ENCODE results near the gene PFKP.

PFKP gene

GRCh38 chr10:3067118-3067858 lies at the start of gene PFKP:
Gene PFKP, plus strand, starts transcription at chr10:3067548. Its CDS starts 48 bp downstream, at chr10:3067596.
- DNase-seq (ENCODE audit: low read depth in 2 of 2) = peak; percentile 15 to 63

- DNase-seq (ENCODE audit: low read depth in 2 of 2) = no peak
Observed at GRCh38 chr10:3018247-3018646, 49.1 kb upstream of the PFKP start.

GRCh38 chr10:3020311-3020710 lies 47.0 kb upstream of the PFKP start:
- DNase-seq (ENCODE audit: low read depth in 2 of 2) = no peak

GRCh38 chr10:3020881-3021280 lies 46.5 kb upstream of the PFKP start:
- no peak for DNase-seq (ENCODE audit: low read depth in 2 of 2)

- DNase-seq (ENCODE audit: low read depth in 2 of 2) = no peak
Observed at GRCh38 chr10:3022027-3022426, 45.3 kb upstream of the PFKP start.

GRCh38 chr10:3023892-3024291 lies 43.5 kb upstream of the PFKP start:
- no peak for DNase-seq (ENCODE audit: low read depth in 2 of 2)

- DNase-seq (ENCODE audit: low read depth in 2 of 2) = no peak
Observed at GRCh38 chr10:3025026-3025683, 42.2 kb upstream of the PFKP start.

- no peak for DNase-seq (ENCODE audit: low read depth in 2 of 2)
Observed at GRCh38 chr10:3027866-3028265, 39.5 kb upstream of the PFKP start.

- no peak for DNase-seq (ENCODE audit: low read depth in 2 of 2)
Observed at GRCh38 chr10:3028441-3028840, 38.9 kb upstream of the PFKP start.

GRCh38 chr10:3030765-3031164 lies 36.6 kb upstream of the PFKP start:
- no peak for DNase-seq (ENCODE audit: low read depth in 2 of 2)

- no peak for DNase-seq (ENCODE audit: low read depth in 2 of 2)
Observed at GRCh38 chr10:3031490-3031889, 35.9 kb upstream of the PFKP start.

- no peak for DNase-seq (ENCODE audit: low read depth in 2 of 2)
Observed at GRCh38 chr10:3033925-3034324, 33.4 kb upstream of the PFKP start.

- DNase-seq (ENCODE audit: low read depth in 2 of 2) = no peak
Observed at GRCh38 chr10:3034616-3035015, 32.7 kb upstream of the PFKP start.

GRCh38 chr10:3036155-3037021 lies 31.0 kb upstream of the PFKP start:
- DNase-seq (ENCODE audit: low read depth in 2 of 2) = no peak

- no peak for DNase-seq (ENCODE audit: low read depth in 2 of 2)
Observed at GRCh38 chr10:3037182-3037581, 30.2 kb upstream of the PFKP start.

- no peak for DNase-seq (ENCODE audit: low read depth in 2 of 2)
Observed at GRCh38 chr10:3040069-3040468, 27.3 kb upstream of the PFKP start.

GRCh38 chr10:3042589-3042988 lies 24.8 kb upstream of the PFKP start:
- no peak for DNase-seq (ENCODE audit: low read depth in 2 of 2)

GRCh38 chr10:3043512-3044368 lies 23.6 kb upstream of the PFKP start:
- peak in 1 of 2 donors; percentile 35 for DNase-seq (ENCODE audit: low read depth in 2 of 2)

GRCh38 chr10:3045471-3046209 lies 21.7 kb upstream of the PFKP start:
- DNase-seq (ENCODE audit: low read depth in 2 of 2) = no peak

GRCh38 chr10:3046210-3046779 lies 21.1 kb upstream of the PFKP start:
- DNase-seq (ENCODE audit: low read depth in 2 of 2) = no peak

Measured in stimulated activated CD4-positive, alpha-beta T cell treated with anti-CD3 and anti-CD28 coated beads, Interleukin-1b, Interleukin-23, amount 100 ng/mL, for 1 hour (primary cell).